GM21367 (cell line): Measurements from ENCODE around the gene UGT8.

Experiments used
- ATAC-seq: cut with Tn5 transposase; IDR thresholded peaks from one replicate; pipeline ENCODE4 v1.9.1; 2021; ENCODE audit not compliant: unreplicated experiment

Gene UGT8

DNA sequence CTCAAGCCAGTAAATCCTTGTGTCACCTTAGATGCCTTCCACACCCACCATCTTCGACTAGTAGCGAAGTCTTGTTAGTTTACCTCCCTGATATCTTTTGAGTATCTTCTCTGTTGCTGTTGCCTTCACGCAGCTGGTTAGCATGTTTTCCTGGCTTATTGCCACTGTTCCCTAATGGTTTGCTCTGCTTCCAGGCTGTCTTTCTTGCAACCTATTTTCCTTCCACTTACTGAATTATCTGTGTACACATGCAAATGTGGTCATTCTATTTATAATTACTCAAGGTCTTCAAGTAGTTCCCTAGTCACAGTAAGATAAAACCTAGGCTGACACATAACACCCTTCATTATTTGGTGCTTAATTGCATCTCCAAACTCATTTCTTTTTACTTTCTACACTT lies 89.5 kb downstream of the UGT8 start:
- no peak for ATAC-seq

DNA sequence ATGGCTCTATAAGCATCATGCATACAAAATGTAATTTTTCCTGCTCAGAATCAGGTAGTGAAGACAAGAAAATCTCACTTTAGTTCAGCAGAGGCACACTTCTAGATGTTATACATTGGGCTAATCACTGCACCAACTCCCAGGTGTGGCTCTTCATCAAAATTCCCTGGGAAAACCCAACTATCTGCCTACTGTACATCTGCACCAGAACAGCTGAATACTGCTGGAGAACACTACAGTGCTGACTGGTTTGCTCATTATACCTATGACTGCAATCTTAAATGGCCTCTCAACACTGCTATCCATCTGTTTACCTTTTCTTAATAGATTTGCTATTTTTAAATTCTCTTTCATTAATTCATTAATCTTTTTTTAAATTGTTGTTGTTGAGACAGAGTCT lies 92.0 kb downstream of the UGT8 start:
- ATAC-seq, result no peak

DNA sequence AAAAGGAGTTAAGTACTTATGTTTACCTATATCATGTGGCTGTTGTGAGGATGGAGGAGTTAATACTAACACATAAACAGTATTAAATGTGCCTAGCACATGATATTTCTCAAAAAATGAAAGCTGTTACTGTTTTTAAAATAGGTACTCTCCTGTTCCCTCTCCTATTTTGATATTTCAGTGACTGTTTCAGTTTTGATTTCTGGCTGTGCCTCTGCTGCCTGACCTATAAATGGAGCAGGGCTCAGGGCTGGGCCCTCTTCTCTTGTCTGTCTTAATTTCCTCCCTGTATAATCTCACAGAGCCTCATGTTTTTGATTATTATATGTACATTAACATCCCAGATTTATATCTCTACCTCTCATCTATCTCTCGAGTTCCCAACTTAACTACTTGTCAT lies 93.3 kb downstream of the UGT8 start:
- peak; percentile 96 for ATAC-seq

GRCh38 chr4:114692958-114693357 lies 94.4 kb downstream of the UGT8 start:
- no peak for ATAC-seq

GRCh38 chr4:114694770-114695169 lies 96.2 kb downstream of the UGT8 start:
- peak; percentile 31 for ATAC-seq

- no peak for ATAC-seq
Measured at GRCh38 chr4:114698231-114698630, 99.6 kb downstream of the UGT8 start.

DNA sequence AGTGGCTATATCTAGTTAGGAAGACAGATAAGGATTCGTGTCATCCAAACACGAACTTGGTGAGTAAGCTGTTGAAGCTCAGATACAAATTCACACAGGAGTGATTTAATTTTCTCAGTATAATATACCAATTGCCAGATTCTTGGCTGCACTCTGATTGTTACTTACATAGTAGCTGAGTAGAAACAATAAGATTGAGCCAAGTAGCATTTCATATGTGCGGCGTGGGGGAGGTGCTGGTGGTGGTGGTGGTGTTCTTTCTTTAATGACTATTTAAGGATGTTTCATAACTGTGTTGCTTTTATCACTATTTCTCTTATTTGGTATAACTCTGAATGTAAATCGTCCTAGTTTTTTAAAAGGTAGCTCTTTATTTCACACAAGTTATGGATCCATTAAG lies 102.9 kb downstream of the UGT8 start:
- ATAC-seq, result no peak

DNA sequence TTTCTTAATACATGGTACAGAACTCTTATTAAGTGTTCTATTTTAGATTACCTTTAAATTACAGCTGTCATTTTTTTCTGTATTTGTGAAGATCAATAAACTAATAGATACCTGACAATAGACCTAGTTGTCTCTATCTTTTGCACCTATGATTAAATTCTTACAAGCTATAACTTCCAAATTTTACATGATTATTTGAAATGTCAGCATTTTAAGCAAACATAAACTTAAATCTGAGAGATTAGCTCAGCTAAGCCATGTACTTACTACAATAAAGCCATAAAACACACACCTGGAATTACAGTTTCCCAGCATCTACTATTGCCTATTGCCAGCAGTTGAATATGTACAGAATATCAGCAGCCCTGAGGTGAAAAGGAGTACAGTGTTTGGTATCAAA lies 118.8 kb downstream of the UGT8 start:
- ATAC-seq, result no peak

DNA sequence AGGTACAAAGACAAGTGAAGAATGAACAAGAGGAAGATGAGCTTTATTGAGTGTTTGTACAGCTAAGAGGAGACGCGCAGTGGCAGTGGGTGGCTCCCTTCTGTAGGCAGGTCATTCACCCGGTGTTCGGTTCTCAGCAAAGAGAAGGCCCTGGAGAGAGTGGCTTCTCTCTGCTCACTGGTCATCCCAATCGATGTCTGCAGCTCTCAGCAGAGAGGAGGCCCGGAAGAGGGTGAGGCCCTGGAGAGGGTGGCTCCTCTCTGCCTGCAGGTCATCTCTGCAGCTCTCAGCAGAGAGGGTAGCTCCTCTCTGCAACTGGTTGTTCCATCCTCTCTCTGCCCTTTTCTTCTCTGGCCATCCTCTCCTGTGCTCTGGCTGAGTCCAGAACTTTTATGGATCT lies 126.5 kb downstream of the UGT8 start:
- no peak for ATAC-seq

- ATAC-seq, result no peak
Measured at GRCh38 chr4:114727461-114727860, 128.9 kb downstream of the UGT8 start.
